ENCODE results near the gene ITGAE.
"Not testable (repeated sequence)": the region's sequence is repeated elsewhere in the genome, so short reads cannot be mapped to it uniquely, and the experiment has no call there.

Gene ITGAE

GRCh38 chr17:3800362-3801271, at the start of gene ITGAE:
ITGAE (minus strand) TSS chr17:3801188; CDS start chr17:3801144, 44 bp downstream.
- DNase-seq = no peak

DNA sequence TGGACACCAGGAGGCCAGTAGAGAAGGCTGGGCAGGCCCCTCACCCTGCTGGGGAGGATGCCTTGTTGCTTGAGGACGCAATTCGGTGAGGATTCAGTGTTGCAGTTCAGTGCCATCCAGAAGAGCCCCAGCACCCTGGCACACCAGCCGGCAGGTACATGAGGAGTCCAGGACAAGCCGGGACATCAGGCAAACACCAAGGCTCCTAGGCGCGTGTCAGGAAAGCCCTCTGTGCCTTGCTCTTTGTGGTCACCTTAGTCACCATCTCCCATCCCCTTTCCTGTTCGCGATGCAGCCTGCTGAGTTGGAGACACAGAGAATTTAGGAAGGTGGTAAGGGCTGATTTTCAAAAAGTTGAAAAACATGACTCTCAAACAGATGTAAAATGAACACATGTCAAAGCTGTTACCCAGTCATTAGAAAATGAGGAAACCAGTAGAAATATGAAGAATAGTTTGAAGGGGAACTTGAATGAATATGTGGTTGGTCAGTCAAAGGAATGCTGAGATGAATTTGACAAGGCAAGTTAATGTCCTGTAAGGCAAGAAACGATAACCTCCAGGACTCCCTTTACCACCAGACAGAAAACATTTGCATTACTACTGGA, 47.3 kb upstream of the ITGAE start:
- no peak for DNase-seq

DNA sequence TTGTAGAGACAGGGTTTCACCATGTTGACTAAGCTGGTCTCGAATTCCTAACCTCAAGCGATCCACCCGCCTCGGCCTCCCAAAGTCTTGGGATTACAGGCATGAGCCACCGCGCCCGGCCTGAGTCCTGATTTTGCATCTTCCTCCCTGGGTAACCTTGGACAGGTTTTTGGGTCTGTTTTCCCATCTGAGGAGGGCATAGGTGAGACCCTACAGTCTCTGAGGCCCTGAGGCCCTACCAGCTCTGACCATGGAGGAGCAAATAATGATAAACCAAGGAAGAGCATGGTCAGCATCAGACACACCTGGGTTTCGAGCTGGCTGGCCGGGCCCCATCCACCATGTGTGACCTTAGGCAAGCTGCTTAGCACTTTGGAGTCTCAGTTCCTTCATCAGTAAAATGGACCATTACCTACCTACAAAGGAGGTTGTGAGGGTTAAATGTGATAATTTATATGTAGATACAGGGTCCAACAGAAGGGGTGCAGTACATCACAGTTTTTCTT, 46.2 kb upstream of the ITGAE start:
- DNase-seq = no peak

DNA sequence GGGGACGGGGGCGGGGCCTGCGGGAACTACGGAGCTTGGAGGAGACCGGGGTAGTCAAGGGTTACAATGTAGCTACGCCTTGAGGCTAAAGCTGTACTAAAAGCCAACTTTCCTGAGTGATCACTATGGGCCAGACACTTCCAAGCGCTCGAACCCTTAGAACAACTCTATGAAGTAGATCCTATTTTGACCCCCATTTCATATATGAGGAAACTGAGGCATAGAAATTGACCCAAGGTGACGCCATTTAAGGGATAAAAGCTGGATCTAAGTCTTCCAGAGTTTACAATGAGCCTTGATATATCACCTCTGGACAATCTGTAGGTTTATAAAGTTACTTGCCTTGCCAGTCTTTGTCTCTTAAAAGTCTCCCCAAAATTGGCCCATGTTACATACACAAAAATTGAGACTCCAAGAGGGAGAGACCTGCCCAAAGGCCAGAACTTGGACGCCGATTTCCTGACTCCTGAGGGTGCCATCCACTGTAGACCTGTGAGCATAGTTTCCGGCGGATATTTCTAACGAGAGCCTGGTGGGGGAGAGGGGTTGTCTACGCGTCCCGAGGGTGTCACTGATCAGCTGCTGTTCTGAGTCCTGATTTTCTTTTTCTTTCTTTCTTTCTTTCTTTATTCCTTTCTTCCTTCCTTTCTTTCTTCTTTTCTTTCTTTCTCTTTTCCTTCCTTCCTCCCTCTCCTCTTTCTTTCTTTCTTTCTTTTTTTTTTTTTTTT, 45.6 kb upstream of the ITGAE start:
- DNase-seq = no peak

GRCh38 chr17:3845621-3846436, 44.8 kb upstream of the ITGAE start, which contains the start of gene NCBP3:
NCBP3 (minus strand) TSS chr17:3846246; CDS start chr17:3846223, 23 bp downstream.
- peak; percentile 91 for DNase-seq

GRCh38 chr17:3845291-3845620, 44.3 kb upstream of the ITGAE start:
- peak; percentile 53 for DNase-seq

GRCh38 chr17:3844556-3844955, 43.6 kb upstream of the ITGAE start:
- DNase-seq = not testable (repeated sequence)

- peak; percentile 68 for DNase-seq
Observed at GRCh38 chr17:3843935-3844516, 43.0 kb upstream of the ITGAE start.

GRCh38 chr17:3838206-3838605, 37.2 kb upstream of the ITGAE start:
- no peak for DNase-seq

DNA sequence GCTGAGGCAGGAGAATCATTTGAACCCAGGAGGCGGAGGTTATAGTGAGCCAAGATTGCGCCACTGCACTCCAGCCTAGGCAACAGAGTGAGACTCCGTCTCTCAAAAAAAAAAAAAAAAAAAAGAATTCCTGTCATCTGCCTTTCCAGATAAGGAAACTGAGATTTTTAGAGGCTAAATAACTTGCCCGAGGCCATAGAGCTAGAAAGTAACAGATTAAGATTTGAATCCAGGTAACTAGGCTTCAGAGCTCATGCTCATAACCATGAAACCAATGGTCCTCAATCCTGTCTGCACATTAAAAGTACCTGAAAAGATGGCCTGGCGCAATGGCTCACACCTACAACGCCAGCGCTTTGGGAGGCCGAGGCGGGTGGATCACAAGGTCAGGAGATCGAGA, 35.6 kb upstream of the ITGAE start:
- DNase-seq = no peak

- DNase-seq = no peak
Observed at GRCh38 chr17:3835410-3836229, 34.6 kb upstream of the ITGAE start.

DNA sequence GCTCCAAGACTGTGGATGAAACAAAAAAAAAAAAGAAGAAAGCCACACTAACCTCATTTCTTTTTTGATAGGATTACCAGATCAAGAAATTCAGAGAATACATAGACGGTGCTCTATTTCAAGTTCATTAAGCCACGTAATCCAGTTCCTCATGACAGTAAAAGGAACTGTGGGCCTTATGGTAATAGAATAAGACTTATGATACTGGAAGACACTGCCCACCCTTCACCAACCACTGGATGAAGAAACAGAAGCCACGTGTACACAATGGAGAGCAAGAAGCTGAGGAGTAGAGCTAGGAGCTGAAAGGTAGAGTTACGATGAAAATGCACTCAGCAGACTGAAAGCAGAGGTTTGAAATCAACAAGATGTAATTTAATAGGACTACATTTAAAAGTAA, 33.8 kb upstream of the ITGAE start:
- DNase-seq = peak; percentile 7

DNA sequence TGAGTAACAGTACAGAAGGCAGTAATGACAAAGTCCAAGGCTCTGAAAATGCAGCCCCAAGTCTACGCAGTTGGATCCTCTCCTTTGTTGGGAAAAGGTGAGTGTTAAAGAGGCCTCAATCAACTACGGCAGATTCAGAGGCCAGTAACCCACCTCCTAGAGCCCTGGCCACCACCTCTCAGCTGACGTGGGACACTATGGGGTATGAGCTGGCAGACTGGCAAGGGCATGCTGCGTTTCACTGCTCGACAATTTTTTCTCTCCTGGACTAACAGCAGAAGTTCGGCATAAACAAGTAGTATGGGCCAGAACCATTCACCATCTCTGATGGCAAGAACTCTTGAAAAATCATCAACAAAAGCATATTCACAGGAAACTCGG, 27.9 kb upstream of the ITGAE start:
- DNase-seq = no peak

GRCh38 chr17:3828151-3828851, 27.3 kb upstream of the ITGAE start:
- no peak for DNase-seq

DNA sequence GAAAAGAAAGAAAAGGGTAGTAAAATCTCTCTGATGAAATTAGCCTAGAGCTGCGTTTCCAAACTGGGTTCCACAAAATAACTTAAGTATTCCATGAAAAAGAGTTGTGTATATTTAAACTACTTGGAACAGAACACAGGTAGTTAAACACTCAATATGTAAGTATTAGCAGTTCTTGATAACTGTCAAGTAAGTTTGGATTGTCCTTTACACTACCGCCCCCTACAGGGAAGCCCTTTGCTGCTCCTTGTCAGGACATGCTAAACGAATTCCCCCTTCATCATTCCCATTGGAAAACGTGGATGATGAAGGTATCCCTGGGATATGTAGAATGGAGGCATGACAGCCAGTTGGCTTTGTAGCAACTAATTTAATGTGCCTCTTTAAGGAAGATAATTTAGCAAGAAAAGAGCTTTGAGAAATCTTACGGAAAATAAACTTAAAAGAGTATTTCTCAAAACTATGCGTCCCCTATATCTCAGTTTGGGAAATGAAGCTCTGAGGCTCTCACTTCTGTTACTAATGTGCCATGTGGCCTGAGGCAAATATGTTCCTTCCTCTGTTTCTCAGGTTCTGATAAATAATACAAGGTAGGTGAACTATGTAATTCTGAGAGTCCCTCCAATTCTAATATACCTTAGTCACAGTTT, 26.3 kb upstream of the ITGAE start:
- DNase-seq = peak; percentile 76

DNA sequence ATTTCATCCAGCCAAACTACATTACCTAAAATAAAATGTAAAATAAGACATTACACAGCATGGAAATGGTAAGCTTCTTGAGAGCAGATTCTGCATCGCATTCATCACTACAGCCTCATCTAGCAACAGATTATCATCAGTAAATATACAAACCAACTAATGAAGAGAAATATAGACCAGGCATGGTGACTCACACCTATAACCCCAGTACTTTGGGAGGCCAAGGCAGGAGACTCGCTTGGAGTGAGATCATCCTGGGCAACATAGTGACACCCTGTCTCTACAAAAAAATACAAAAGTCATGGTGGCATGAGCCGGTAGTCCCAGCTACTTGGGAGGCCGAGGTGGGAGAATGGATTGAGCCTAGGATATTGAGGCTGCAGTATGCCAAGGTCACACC, 25.2 kb upstream of the ITGAE start:
- no peak for DNase-seq

GRCh38 chr17:3821101-3821500, 20.1 kb upstream of the ITGAE start:
- DNase-seq = no peak

DNA sequence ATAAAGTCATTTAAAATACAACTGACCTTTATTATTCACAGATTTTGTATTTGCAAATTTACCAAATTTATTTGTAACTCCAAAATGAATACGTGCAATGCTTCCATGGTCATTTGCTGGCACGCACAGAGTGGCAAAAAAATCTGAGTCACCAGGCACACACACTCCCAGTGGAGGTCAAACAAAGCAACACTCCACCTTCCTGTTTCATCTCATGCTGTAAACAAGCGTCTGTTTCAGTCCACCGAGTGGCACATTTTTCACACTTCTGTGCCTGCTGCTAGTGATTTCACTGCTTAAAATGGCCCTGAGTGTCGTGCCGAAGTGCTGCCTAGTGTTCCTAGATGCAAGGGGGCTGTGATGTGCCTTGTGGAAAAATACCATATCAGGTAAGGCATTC, 17.8 kb upstream of the ITGAE start:
- DNase-seq = no peak

DNA sequence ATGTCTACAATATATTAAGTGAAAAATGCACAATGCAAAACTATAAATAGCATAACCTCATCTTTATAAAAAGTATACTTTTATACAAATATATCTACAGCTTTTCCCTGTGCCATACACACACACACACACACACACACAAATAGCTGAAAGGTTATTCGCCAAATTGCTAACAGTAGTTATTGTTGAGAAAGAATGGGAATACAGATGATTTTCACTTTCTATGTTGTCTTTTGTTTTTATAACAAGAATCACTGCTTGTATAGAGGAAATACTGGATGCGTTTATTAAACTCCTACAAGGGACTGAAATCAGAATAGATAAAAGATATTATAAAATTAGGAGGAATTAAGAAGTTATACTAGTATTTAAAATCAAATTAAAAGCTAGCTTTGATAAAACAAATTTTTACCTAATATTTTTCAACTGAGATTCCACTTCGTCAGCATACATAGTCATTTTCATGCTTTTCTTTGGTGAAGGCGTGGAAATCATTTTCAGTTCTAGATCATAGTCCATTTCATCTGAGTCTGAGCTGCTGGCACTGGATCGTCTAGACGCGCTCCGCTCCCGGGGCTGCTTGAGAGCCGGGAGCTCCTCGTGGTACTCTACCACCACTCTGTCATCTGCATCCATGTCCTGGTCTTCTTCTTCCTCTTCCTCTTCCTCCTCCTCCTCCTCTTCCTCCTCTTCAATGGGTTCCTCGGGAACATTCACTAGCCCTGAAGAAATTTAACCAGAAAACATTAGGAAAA, 17.0 kb upstream of the ITGAE start:
- DNase-seq = no peak

Measured in hematopoietic multipotent progenitor cell treated with erythropoietin and hydrocortisone succinate and interleukin-3 and kit ligand, for 8 days (in vitro differentiated cells).